G401 (cell line): ENCODE results near the gene VAMP5. TPM values are rescaled to one million over a fixed set of nuclear protein-coding genes. Genes with fewer than 3 reads are reported as not detected.
"Not testable (repeated sequence)": the region's sequence is repeated elsewhere in the genome, so short reads cannot be mapped to it uniquely, and the experiment has no call there.

ENCODE experiments used
- DNase-seq: peaks from one replicate; pipeline ENCODE4 v3.0.0-alpha.2; 2015; ENCODE audit warnings: low spot score
- in situ Hi-C: cut with HindIII; loops from 2 replicates; pipeline ENCODE4 v1.10.0; 2016; ENCODE audit warnings: low sequenced_read_pairs, mixed read lengths
- total RNA-seq: library from RNA; depleted of rRNA; stranded (reverse); fragments of >200 nt; shearing (Covaris generic); gene quantifications from 2 replicates; pipeline ENCODE4 v1.2.3, GENCODE V29; 2014; rRNA removed

VAMP5 gene
- total RNA-seq, 1 experiment from 2014 or later = 0.85 TPM

- no peak for DNase-seq
- in situ Hi-C loops = no loop called here
Measured at GRCh38 chr2:85613717-85614515, 29.7 kb downstream of the VAMP5 start.

GRCh38 chr2:85614757-85615156, 30.5 kb downstream of the VAMP5 start:
- DNase-seq, in situ Hi-C loops: not testable (repeated sequence)

GRCh38 chr2:85615413-85615728, 31.1 kb downstream of the VAMP5 start:
- no peak for DNase-seq
- in situ Hi-C loops = no loop called here

GRCh38 chr2:85617723-85618122, 33.5 kb downstream of the VAMP5 start:
- in situ Hi-C loops, DNase-seq: not testable (repeated sequence)

GRCh38 chr2:85619617-85620016, 35.4 kb downstream of the VAMP5 start:
- no peak for DNase-seq
- in situ Hi-C loops = no loop called here

GRCh38 chr2:85621338-85621737, 37.1 kb downstream of the VAMP5 start:
- in situ Hi-C loops = no loop called here
- no peak for DNase-seq

- in situ Hi-C loops = no loop called here
Measured at GRCh38 chr2:85623991-85624390, 39.8 kb downstream of the VAMP5 start.

GRCh38 chr2:85628658-85629057, 44.4 kb downstream of the VAMP5 start:
- in situ Hi-C loops = no loop called here
- DNase-seq = no peak

More at GRCh38 chr2:85623991-85624390, 39.8 kb downstream of the VAMP5 start:
- DNase-seq = no peak

- DNase-seq = no peak
- in situ Hi-C loops = no loop called here
Measured at GRCh38 chr2:85631316-85631715, 47.1 kb downstream of the VAMP5 start.

GRCh38 chr2:85635011-85635410, 50.8 kb downstream of the VAMP5 start:
- no peak for DNase-seq
- in situ Hi-C loops = no loop called here

- in situ Hi-C loops = no loop called here
- DNase-seq = no peak
Measured at GRCh38 chr2:85635636-85636035, 51.4 kb downstream of the VAMP5 start.

- in situ Hi-C loops = no loop called here
Measured at GRCh38 chr2:85642725-85643124, 58.5 kb downstream of the VAMP5 start.

More at GRCh38 chr2:85642725-85643124, 58.5 kb downstream of the VAMP5 start:
- no peak for DNase-seq

Other genes with a start within 250 kb of the VAMP5 start
- gene RETSAT, start 229.9 kb upstream of the VAMP5 start, total RNA-seq = 32.1 and 39.6 TPM in 2 replicates
- 11.0 and 11.2 TPM in 2 replicates for gene ELMOD3, start 229.7 kb upstream of the VAMP5 start, total RNA-seq
- gene CAPG, start 174.1 kb upstream of the VAMP5 start, total RNA-seq = 1.0 and 5.3 TPM in 2 replicates
- not detected in 2 replicates for gene SH2D6, start 165.7 kb upstream of the VAMP5 start, total RNA-seq
- gene MAT2A, start 45.3 kb upstream of the VAMP5 start, total RNA-seq = 68.1 and 85.2 TPM in 2 replicates
- gene GGCX, start 22.9 kb upstream of the VAMP5 start, total RNA-seq = 27.0 and 28.4 TPM in 2 replicates
- 69.9 and 73.2 TPM in 2 replicates for gene VAMP8, start 6.8 kb upstream of the VAMP5 start, total RNA-seq
- gene RNF181, start 11.3 kb downstream of the VAMP5 start, total RNA-seq = 130 and 155 TPM in 2 replicates
- gene TMEM150A, start 18.3 kb downstream of the VAMP5 start, total RNA-seq = 20.3 and 20.7 TPM in 2 replicates
- gene C2orf68, start 27.6 kb downstream of the VAMP5 start, total RNA-seq = 34.0 and 34.3 TPM in 2 replicates
- gene USP39, start 31.8 kb downstream of the VAMP5 start, total RNA-seq = 122 and 141 TPM in 2 replicates
- not detected in 2 replicates for gene SFTPB, start 83.8 kb downstream of the VAMP5 start, total RNA-seq
- not detected in 2 replicates for gene GNLY, start 109.9 kb downstream of the VAMP5 start, total RNA-seq
- 18.9 and 25.8 TPM in 2 replicates for gene ATOH8, start 169.6 kb downstream of the VAMP5 start, total RNA-seq